ENCODE results near the gene ERICH6B. TPM values are rescaled to one million over a fixed set of nuclear protein-coding genes. Genes with fewer than 3 reads are reported as not detected.
"Not testable (repeated sequence)": the region's sequence is repeated elsewhere in the genome, so short reads cannot be mapped to it uniquely, and the experiment has no call there.

The ERICH6B gene
- total RNA-seq, result not detected
- 1.6 TPM for polyA plus RNA-seq (2013, experiment 1 of 2)
- 2.5 TPM for polyA plus RNA-seq (2013, experiment 2 of 2)
- total RNA-seq, result 0 to 0.23 (median 0) reads per million in 172 experiments

- intact Hi-C loops (cut with DNase I, micrococcal nuclease), result no loop called here
- H3K4me3 ChIP-seq (ENCODE audit: low read length), result no peak within 1 kb of the TSS
- ChIA-PET CTCF (no interaction called here), POLR2A (no interaction called here)
- peaks cover 13 to 20% of the 10 kb centered on the region in 2 experiments for H3K27me3 ChIP-seq (ENCODE audit: control insufficient read depth in 1 of 2, insufficient read depth in 2 of 2, low read length in 2 of 2)
- Mint-ChIP-seq H3K9me3 (no peaks in the 10 kb centered on the region), H3K36me3 (ENCODE audit: low read depth) (no peaks in the 10 kb centered on the region), H3K4me3 (no peak within 1 kb of the TSS), H3K27ac (no peak within 1 kb of the TSS), H3K4me1 (ENCODE audit: low read depth) (peaks cover 4% of the 10 kb centered on the region), H3K27me3 (peaks cover 70% of the 10 kb centered on the region)
- peak in 2 of 14 experiments; percentile 12 to 22 for DNase-seq
- H3K9me3 ChIP-seq (ENCODE audit: control insufficient read depth in 1 of 2, insufficient read depth in 1 of 2, low read length in 2 of 2), result peaks cover 0 to 5% of the 10 kb centered on the region in 2 experiments
- no peak for TF ChIP-seq CTCF (IDR thresholded peaks at IDR 0.05)
- H3K36me3 ChIP-seq (ENCODE audit: insufficient read depth, low read length), result no peaks in the 10 kb centered on the region
- peaks cover 5% of the 10 kb centered on the region for H3K4me1 ChIP-seq (ENCODE audit: insufficient read depth, low read length)
- H3K27ac ChIP-seq (ENCODE audit: low read depth in 1 of 2, low read length in 2 of 2), result no peak within 1 kb of the TSS
- no peak for ATAC-seq (ENCODE audit: poor library complexity)
These were observed at the start of gene ERICH6B for GRCh38 chr13:45615501-45616101. Gene ERICH6B, minus strand, starts transcription at chr13:45615739. Its CDS starts 18,734 bp downstream, at chr13:45597005.

GRCh38 chr13:45662903-45663302 is 47.4 kb upstream of the ERICH6B start:
- CTCF ChIA-PET; POLR2A ChIA-PET; H3K9me3 Mint-ChIP-seq; H3K4me3 ChIP-seq (ENCODE audit: low read length); ATAC-seq (ENCODE audit: poor library complexity); H3K9me3 ChIP-seq (ENCODE audit: control insufficient read depth in 1 of 2, insufficient read depth in 1 of 2, low read length in 2 of 2); H3K36me3 Mint-ChIP-seq (ENCODE audit: low read depth); H3K27me3 Mint-ChIP-seq; H3K27ac Mint-ChIP-seq; DNase-seq; H3K4me1 Mint-ChIP-seq (ENCODE audit: low read depth); H3K4me3 Mint-ChIP-seq; intact Hi-C loops (cut with DNase I, micrococcal nuclease); H3K27ac ChIP-seq (ENCODE audit: low read depth in 1 of 2, low read length in 2 of 2); H3K36me3 ChIP-seq (ENCODE audit: insufficient read depth, low read length); H3K4me1 ChIP-seq (ENCODE audit: insufficient read depth, low read length); H3K27me3 ChIP-seq (ENCODE audit: control insufficient read depth in 1 of 2, insufficient read depth in 2 of 2, low read length in 2 of 2): not testable (repeated sequence)

GRCh38 chr13:45662162-45662561 is 46.6 kb upstream of the ERICH6B start:
- no peaks in the 10 kb centered on the region for H3K9me3 Mint-ChIP-seq
- Histone ChIP-seq H3K4me3 (ENCODE audit: low read length) (no peak overlapping the region), H3K36me3 (ENCODE audit: insufficient read depth, low read length) (no peaks in the 10 kb centered on the region), H3K9me3 (ENCODE audit: control insufficient read depth in 1 of 2, insufficient read depth in 1 of 2, low read length in 2 of 2) (no peaks in the 10 kb centered on the region), H3K27me3 (ENCODE audit: control insufficient read depth in 1 of 2, insufficient read depth in 2 of 2, low read length in 2 of 2) (no peaks in the 10 kb centered on the region), H3K4me1 (ENCODE audit: insufficient read depth, low read length) (no peaks in the 10 kb centered on the region), H3K27ac (ENCODE audit: low read depth in 1 of 2, low read length in 2 of 2) (no peak overlapping the region)
- ATAC-seq (ENCODE audit: poor library complexity) (no peak), DNase-seq (no peak)
- no peak overlapping the region for H3K27ac Mint-ChIP-seq
- CTCF ChIA-PET, result no interaction called here
- H3K4me1 Mint-ChIP-seq (ENCODE audit: low read depth), result peaks cover 6% of the 10 kb centered on the region
- POLR2A ChIA-PET, result no interaction called here
- TF ChIP-seq CTCF (IDR thresholded peaks at IDR 0.05), result no peak
- H3K36me3 Mint-ChIP-seq (ENCODE audit: low read depth), result no peaks in the 10 kb centered on the region
- no peaks in the 10 kb centered on the region for H3K27me3 Mint-ChIP-seq
- intact Hi-C loops (cut with DNase I, micrococcal nuclease), result no loop called here
- H3K4me3 Mint-ChIP-seq, result no peak overlapping the region

- H3K27me3 ChIP-seq (ENCODE audit: control insufficient read depth in 1 of 2, insufficient read depth in 2 of 2, low read length in 2 of 2); H3K36me3 Mint-ChIP-seq (ENCODE audit: low read depth); H3K36me3 ChIP-seq (ENCODE audit: insufficient read depth, low read length); H3K4me3 Mint-ChIP-seq; H3K9me3 ChIP-seq (ENCODE audit: control insufficient read depth in 1 of 2, insufficient read depth in 1 of 2, low read length in 2 of 2); ATAC-seq (ENCODE audit: poor library complexity); H3K9me3 Mint-ChIP-seq; H3K27ac ChIP-seq (ENCODE audit: low read depth in 1 of 2, low read length in 2 of 2); H3K27ac Mint-ChIP-seq; H3K4me3 ChIP-seq (ENCODE audit: low read length); H3K4me1 Mint-ChIP-seq (ENCODE audit: low read depth); H3K4me1 ChIP-seq (ENCODE audit: insufficient read depth, low read length); intact Hi-C loops (cut with DNase I, micrococcal nuclease); H3K27me3 Mint-ChIP-seq; CTCF ChIA-PET; POLR2A ChIA-PET: not testable (repeated sequence)
- DNase-seq, result peak in 2 of 14 experiments; percentile 5 to 14
These were observed 44.9 kb upstream of the ERICH6B start for GRCh38 chr13:45660458-45660857.
